B cell (primary cell): Measurements from ENCODE around the gene ROR2. TPM values are rescaled to one million over a fixed set of nuclear protein-coding genes. Genes with fewer than 3 reads are reported as not detected.

ENCODE experiments used
- ATAC-seq: fragments of 200-7000 bp; cut with Tn5 transposase; one replicate; pipeline ENCODE4 v1.10.0; 2021; ENCODE audit warnings: low read depth, mild to moderate bottlenecking, moderate number of reproducible peaks, moderate library complexity
- CTCF ChIA-PET: fragments of 350-600 bp; sonication (Branson Sonifier 250); formaldehyde crosslinking; loops from one replicate; lab custom pipeline; 2021; ENCODE audit warnings: antibody characterized with exemption, inconsistent platforms; lab: Charles Lee
- POLR2A ChIA-PET: fragments of 350-600 bp; sonication (Branson Sonifier 250); formaldehyde crosslinking; loops from one replicate; lab custom pipeline; 2021; ENCODE audit warnings: antibody characterized with exemption; lab: Charles Lee
- DNase-seq: peaks from one replicate; pipeline ENCODE4 v3.0.0; 2013
- H2AFZ ChIP-seq: 2 replicates; pipeline ENCODE4 v1.6.1; 2012; ENCODE audit warnings: mild to moderate bottlenecking, low read depth, low read length; ENCODE audit not compliant: insufficient read depth, poor library complexity, severe bottlenecking
- H3K27ac ChIP-seq, 2 donors: 1 replicate in 1 of 2; 2 replicates in 1 of 2; pipeline ENCODE4 v1.5.1; 2012 to 2013; ENCODE audit warnings: low read length in 2 of 2, mild to moderate bottlenecking in 2 of 2, moderate library complexity in 1 of 2
- H3K27me3 ChIP-seq, 4 experiments: fragments of 200-600 bp in 1 of 4; sonication (generic) in 1 of 4; replicated peaks in 1 of 4; 1 replicate in 2 of 4; 2 replicates in 2 of 4; pipeline versions ENCODE4 v1.6.1 to v1.7.0; 2013 to 2016; ENCODE audit warnings: low read length in 3 of 4, mild to moderate bottlenecking in 2 of 4, mixed read lengths in 1 of 4, moderate library complexity in 1 of 4; ENCODE audit not compliant: insufficient read depth in 4 of 4, control insufficient read depth in 3 of 4; ENCODE audit errors: control extremely low read depth in 1 of 4
- H3K36me3 ChIP-seq, 2 experiments: replicated peaks in 1 of 2; 1 replicate in 1 of 2; 2 replicates in 1 of 2; pipeline versions ENCODE4 v1.6.1 to v1.7.1; 2013; ENCODE audit warnings: low read length in 1 of 2; ENCODE audit not compliant: insufficient read depth in 2 of 2, control insufficient read depth in 1 of 2; ENCODE audit errors: control extremely low read depth in 1 of 2, extremely low read depth in 1 of 2
- H3K4me1 ChIP-seq, 2 donors: fragments of 200-600 bp in 1 of 2; sonication (generic) in 1 of 2; 1 replicate in 1 of 2; 2 replicates in 1 of 2; pipeline versions ENCODE4 v1.5.1 to v1.6.1; 2013 to 2017; ENCODE audit warnings: low read length in 2 of 2; ENCODE audit not compliant: control insufficient read depth in 2 of 2, insufficient read depth in 2 of 2
- H3K4me2 ChIP-seq: replicated peaks from 2 replicates; pipeline ENCODE3; 2012; ENCODE audit warnings: mild to moderate bottlenecking, low read depth, low read length; ENCODE audit not compliant: poor library complexity, severe bottlenecking
- H3K4me3 ChIP-seq, 5 experiments: fragments of 200-600 bp in 1 of 5; sonication (generic) in 1 of 5; 1 replicate in 3 of 5; 2 replicates in 2 of 5; pipeline versions ENCODE4 v1.5.1 to v1.7.0; 2011 to 2016; ENCODE audit warnings: low read length in 4 of 5, mild to moderate bottlenecking in 4 of 5, low read depth in 2 of 5, control low read depth in 1 of 5, moderate library complexity in 1 of 5; ENCODE audit not compliant: insufficient read depth in 1 of 5; ENCODE audit errors: control extremely low read depth in 1 of 5, extremely low read depth in 1 of 5
- H3K79me2 ChIP-seq: fragments of 200-600 bp; sonication (generic); one replicate; pipeline ENCODE4 v1.6.0; 2016; ENCODE audit warnings: low read length; ENCODE audit not compliant: control insufficient read depth, insufficient read depth
- H3K9ac ChIP-seq: fragments of 200-600 bp; sonication (generic); 2 replicates; pipeline ENCODE4 v1.6.1; 2017; ENCODE audit warnings: mild to moderate bottlenecking, low read length, moderate library complexity
- H3K9me3 ChIP-seq, 3 donors: one replicate each; pipeline versions ENCODE4 v1.6.1 to v1.7.1; 2013; ENCODE audit warnings: low read length in 2 of 3; ENCODE audit not compliant: control insufficient read depth in 2 of 3, insufficient read depth in 1 of 3; ENCODE audit errors: control extremely low read depth in 1 of 3
- H4K20me1 ChIP-seq: 2 replicates; pipeline ENCODE4 v1.6.0; 2012; ENCODE audit warnings: mild to moderate bottlenecking, low read length; ENCODE audit not compliant: insufficient read depth, control insufficient read depth, poor library complexity, severe bottlenecking
- H3K27ac Mint-ChIP-seq: one replicate; pipeline ENCODE4 v1.8.0; 2021; ENCODE audit warnings: mixed read lengths
- H3K27me3 Mint-ChIP-seq: one replicate; pipeline ENCODE4 v1.8.0; 2021; ENCODE audit warnings: mixed read lengths
- H3K4me1 Mint-ChIP-seq: one replicate; pipeline ENCODE4 v1.8.0; 2021; ENCODE audit warnings: mixed read lengths
- H3K4me3 Mint-ChIP-seq: one replicate; pipeline ENCODE4 v1.8.0; 2021; ENCODE audit warnings: mixed read lengths
- H3K9me3 Mint-ChIP-seq: one replicate; pipeline ENCODE4 v1.8.0; 2022; ENCODE audit warnings: mixed read lengths; ENCODE audit not compliant: insufficient read depth
- CTCF ChIP-seq: fragments of 200-600 bp; IDR thresholded peaks from one replicate; pipeline ENCODE4 v1.8.0; 2022; ENCODE audit warnings: antibody characterized with exemption, mild to moderate bottlenecking
- EZH2 ChIP-seq: IDR thresholded peaks from 2 replicates; pipeline ENCODE4 v1.6.1; 2012; ENCODE audit warnings: borderline replicate concordance, low read depth, mild to moderate bottlenecking, moderate library complexity, low read length; ENCODE audit not compliant: insufficient read depth, poor library complexity, severe bottlenecking
- WGBS: methylation state at CpG from one replicate; pipeline ENCODE4 v1.1.5; 2013; ENCODE audit warnings: missing lambda C conversion rate; ENCODE audit not compliant: insufficient coverage; 5-methylcytosine and 5-hydroxymethylcytosine counted together
- intact Hi-C: fragments of 100-400 bp; cut with micrococcal nuclease; formaldehyde crosslinking; loops from one replicate; pipeline ENCODE4 v1.10.0; 2022
- polyA plus RNA-seq: library from polyadenylated mRNA; depleted of rRNA; stranded (reverse); fragments of >200 nt; gene quantifications from 2 replicates; pipeline ENCODE4 v1.2.3, GENCODE V29; 2012
- total RNA-seq, 2 donors: library from RNA; stranded (reverse); fragments of 120-200 nt in 1 of 2; gene quantifications; 1 replicate in 1 of 2; 2 replicates in 1 of 2; pipeline versions ENCODE4 v1.2.3 to v1.2.4, GENCODE V29; 2013 to 2022

The ROR2 gene
- total and polyA plus RNA-seq, 2 donors (not counting 1 experiment from before 2014, with no cell fraction given), result 0.21 to 0.49 TPM

GRCh38 chr9:91578911-91579310, 371.1 kb downstream of the ROR2 start:
- Histone ChIP-seq H3K79me2 (no peaks in the 10 kb centered on the region), H3K4me1 (no peaks in the 10 kb centered on the region), H3K27me3 (peaks cover 0 to 3% (median 0%) of the 10 kb centered on the region in 4 experiments), H3K9ac (no peak overlapping the region), H4K20me1 (no peaks in the 10 kb centered on the region), H2AFZ (no peak overlapping the region), H3K27ac (no peak overlapping the region), H3K4me3 (no peak overlapping the region), H3K4me2 (no peak overlapping the region), H3K36me3 (no peaks in the 10 kb centered on the region), H3K9me3 (no peaks in the 10 kb centered on the region)
- POLR2A ChIA-PET, result no interaction called here
- no peak overlapping the region for H3K4me3 Mint-ChIP-seq
- H3K9me3 Mint-ChIP-seq, result peaks cover 2% of the 10 kb centered on the region
- CTCF ChIA-PET, result no interaction called here
- WGBS, result no CpG with 5 or more reads among the region's 2 CpGs
- intact Hi-C loops, result no loop called here
- no peak for ATAC-seq
- TF ChIP-seq CTCF (no peak), EZH2 (no peak)
- DNase-seq, result no peak
- no peaks in the 10 kb centered on the region for H3K4me1 Mint-ChIP-seq
- H3K27ac Mint-ChIP-seq, result no peak overlapping the region
- peaks cover 12% of the 10 kb centered on the region for H3K27me3 Mint-ChIP-seq

GRCh38 chr9:91577633-91578061, 372.4 kb downstream of the ROR2 start:
- WGBS, result 95% methylated on average over 5 of the region's 6 CpGs
- Histone ChIP-seq H3K4me3 (no peak overlapping the region), H3K27me3 (peaks cover 0 to 3% (median 0%) of the 10 kb centered on the region in 4 experiments), H2AFZ (no peak overlapping the region), H3K27ac (no peak overlapping the region), H3K9me3 (no peaks in the 10 kb centered on the region), H3K36me3 (no peaks in the 10 kb centered on the region), H3K9ac (no peak overlapping the region), H3K79me2 (no peaks in the 10 kb centered on the region), H3K4me1 (no peaks in the 10 kb centered on the region), H3K4me2 (no peak overlapping the region), H4K20me1 (no peaks in the 10 kb centered on the region)
- TF ChIP-seq EZH2 (no peak), CTCF (no peak)
- ChIA-PET POLR2A (no interaction called here), CTCF (no interaction called here)
- no peak for ATAC-seq
- intact Hi-C loops, result no loop called here
- no peaks in the 10 kb centered on the region for H3K4me1 Mint-ChIP-seq
- no peak overlapping the region for H3K27ac Mint-ChIP-seq
- H3K27me3 Mint-ChIP-seq, result peaks cover 11% of the 10 kb centered on the region
- no peaks in the 10 kb centered on the region for H3K9me3 Mint-ChIP-seq
- no peak for DNase-seq
- no peak overlapping the region for H3K4me3 Mint-ChIP-seq
